Fibroblast of mammary gland (primary cell): Measurements from ENCODE around the gene CHTF18.
A peak's percentile ranks its signal among the peaks of the same experiment; 100 is the strongest.

ENCODE experiments used
- DNase-seq: peaks from one replicate; pipeline ENCODE4 v3.0.0-alpha.2; 2010; ENCODE audit warnings: low read depth
- H3K4me3 ChIP-seq: 2 replicates; pipeline ENCODE4 v1.5.1; 2011; ENCODE audit warnings: low read depth, mild to moderate bottlenecking, low read length, moderate library complexity; ENCODE audit not compliant: control insufficient read depth
- CTCF ChIP-seq: conservative IDR thresholded peaks from 2 replicates; pipeline ENCODE4 v1.5.1; 2011; ENCODE audit warnings: low read depth, low read length, inconsistent platforms; ENCODE audit not compliant: control insufficient read depth, insufficient read depth

Gene CHTF18

DNA sequence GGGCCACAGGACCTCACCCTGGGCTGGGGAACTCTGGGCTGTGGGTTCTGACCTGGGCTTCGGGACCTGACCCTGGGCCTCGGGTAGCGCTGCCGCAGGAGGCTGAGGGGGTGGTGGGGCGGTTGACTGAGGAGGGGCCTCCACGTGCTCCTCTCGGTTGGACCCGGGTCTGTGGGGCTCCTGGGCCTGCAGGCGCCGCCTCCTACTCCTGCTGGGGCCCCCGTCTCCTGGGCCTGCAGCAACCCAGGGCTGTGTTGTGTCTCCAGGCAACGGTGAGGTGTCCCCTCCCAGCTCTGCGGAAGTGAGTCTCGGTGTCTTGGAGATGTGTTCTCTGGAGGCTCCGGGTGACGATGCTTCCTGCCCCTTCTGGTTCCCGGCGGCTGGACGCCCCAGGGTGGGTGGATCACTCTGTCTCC, 53.6 kb downstream of the CHTF18 start:
- DNase-seq: peak; percentile 7
- TF ChIP-seq CTCF: no peak
- H3K4me3 ChIP-seq: no peak overlapping the region

DNA sequence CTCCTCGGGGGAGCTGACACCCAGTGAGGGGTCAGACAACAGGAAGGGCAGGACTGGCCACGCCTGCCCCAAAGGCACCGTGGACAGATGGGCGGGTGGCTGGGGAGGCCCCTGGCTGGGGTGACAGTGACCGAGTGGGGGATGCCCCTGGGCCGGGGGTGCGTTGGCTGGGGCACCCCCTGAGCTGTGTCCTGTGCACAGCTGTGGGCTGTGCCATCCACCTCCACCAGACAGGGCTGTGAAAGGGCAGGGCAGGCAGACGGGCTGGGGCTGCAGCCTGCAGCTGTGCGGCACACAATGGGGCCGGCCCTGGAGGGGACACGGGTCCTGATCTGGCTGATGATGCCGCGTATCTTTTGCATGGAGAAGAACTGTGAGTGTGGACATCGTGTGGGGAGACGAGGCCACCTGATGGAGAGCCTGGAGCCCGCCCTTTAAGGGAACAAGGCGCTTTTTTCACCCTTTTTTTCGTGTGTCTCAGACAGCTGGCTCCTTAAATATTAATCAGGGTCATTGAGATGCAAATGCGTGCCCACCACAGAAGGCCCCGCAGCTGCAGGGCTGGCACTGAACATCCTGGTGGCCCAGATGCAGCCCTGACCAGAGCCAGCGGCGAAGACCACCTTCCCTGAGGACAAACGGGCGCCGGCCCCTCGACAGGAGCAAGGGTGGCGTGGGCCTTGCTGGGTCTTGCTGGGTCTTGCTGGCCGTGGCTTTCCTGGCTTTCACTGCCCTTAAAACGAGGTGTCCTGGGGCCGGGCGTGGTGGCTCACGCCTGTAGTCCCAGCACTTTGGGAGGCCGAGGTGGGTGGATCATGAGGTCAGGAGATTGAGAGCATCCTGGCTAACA, 54.5 kb downstream of the CHTF18 start:
- H3K4me3 ChIP-seq: no peak overlapping the region
- no peak for DNase-seq
- no peak for TF ChIP-seq CTCF

DNA sequence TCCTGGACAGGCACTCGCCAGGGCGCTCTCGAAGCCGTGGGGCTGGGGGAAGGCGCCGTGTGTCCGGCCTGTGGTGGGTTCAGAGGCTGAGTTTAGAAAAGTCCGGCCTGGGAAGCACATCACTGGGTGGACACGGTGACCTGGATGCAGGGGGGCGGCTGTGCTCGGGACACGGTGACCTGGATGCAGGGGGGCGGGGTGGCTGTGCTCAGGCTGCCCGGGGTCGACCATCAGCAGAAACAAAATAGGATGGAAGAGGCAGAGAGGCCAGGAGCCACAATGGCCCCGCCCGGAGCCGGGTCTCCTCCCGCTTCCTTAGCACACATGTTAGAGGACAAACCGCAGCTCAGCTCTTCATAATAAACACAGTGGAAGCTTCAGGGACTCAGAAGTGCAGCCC, 55.4 kb downstream of the CHTF18 start:
- no peak overlapping the region for H3K4me3 ChIP-seq
- no peak for DNase-seq
- no peak for TF ChIP-seq CTCF

- no peak for TF ChIP-seq CTCF
- no peak for DNase-seq
- no peak overlapping the region for H3K4me3 ChIP-seq
These were observed 56.4 kb downstream of the CHTF18 start for GRCh38 chr16:844638-845350.

DNA sequence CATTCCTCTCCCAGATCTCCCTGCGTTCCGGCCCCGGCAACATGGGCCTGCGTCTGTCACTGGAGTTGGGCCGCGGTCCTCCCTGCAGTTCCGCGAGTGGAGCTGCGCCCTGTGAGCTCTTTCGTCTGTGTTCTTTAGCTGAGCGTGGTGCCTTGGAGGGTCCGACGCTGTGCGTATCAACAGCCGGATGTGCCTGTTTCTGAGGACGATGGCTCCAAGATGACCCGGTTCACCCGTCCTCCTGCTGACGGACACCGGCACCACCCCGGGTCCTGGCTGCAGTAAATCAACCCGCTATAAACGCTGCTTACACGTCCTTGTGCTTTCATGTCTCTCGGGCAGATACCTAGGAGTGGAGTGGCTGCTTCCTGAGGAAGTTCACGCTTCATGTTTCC, 56.9 kb downstream of the CHTF18 start:
- no peak overlapping the region for H3K4me3 ChIP-seq
- no peak for DNase-seq
- TF ChIP-seq CTCF: no peak

DNA sequence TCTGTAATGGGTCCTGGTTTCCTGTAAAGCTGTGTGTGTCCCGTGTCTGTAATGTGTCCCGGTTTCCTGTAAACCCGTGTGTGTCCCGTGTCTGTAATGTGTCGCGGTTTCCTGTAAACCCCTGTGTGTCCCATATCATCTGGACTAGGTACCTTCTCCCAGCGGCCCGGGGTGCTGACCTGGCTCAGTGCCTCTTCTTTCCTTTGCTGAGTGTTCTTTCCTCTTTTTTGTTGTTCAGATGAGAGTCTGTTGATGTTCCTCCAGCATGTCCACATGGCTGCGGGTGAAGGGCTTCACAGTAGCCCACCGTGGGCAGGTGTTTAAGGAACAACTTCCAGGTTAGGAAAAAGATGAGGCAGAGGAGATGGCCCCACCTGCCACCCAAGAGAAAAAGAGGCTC, 58.7 kb downstream of the CHTF18 start:
- no peak for DNase-seq
- TF ChIP-seq CTCF: no peak
- H3K4me3 ChIP-seq: no peak overlapping the region
